Activated gamma-delta T cell (primary cell): ENCODE measurements around the gene BIRC7.

Experiments
- DNase-seq: peaks from one replicate; lab custom pipeline; 2025; lab: John Stamatoyannopoulos, UW

Gene BIRC7

DNA sequence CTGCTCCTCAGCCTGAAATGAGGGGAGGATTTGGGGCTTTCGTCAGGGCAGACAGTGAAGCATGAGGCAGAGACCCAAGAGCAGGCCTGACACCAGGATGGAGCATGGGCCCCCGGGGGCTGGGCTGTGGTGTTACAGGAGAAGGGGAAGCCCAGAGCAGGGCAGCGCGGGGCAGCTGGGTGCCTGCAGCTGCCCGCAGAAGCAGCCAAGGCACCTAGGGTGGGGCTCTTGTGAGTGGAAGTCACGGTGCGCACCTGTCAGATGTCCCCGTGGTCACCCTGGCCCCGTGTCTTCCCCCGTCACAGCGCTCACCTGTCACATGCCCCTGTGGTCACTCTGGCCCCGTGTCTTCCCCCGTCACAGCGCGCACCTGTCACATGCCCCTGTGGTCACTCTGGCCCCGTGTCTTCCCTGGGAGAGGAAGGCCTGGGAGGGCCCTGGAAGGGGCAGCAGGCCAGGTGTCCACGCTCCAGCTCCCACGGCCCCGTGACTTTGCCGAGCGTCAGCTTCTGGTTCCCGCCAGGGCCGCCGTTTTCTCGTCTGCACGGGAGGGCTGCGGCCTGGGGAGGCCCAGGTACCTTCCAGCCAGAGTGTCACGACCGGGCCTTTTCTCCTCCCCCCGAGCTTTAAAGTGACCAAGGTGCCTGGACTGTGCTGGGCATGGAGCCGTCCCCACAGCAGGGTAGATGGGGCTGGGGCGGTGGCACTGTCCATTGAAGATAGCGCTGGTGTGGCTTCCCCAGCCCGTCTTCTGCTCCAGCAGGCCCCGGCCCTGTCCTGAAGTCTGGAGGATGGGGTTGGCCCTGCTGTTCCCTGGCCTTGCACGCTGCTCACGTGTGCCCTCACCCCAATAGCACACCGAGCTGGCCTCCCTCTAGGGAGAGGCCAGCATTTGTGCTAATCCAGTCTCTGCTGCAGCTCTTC is 46.3 kb downstream of the BIRC7 start:
- DNase-seq = no peak

DNA sequence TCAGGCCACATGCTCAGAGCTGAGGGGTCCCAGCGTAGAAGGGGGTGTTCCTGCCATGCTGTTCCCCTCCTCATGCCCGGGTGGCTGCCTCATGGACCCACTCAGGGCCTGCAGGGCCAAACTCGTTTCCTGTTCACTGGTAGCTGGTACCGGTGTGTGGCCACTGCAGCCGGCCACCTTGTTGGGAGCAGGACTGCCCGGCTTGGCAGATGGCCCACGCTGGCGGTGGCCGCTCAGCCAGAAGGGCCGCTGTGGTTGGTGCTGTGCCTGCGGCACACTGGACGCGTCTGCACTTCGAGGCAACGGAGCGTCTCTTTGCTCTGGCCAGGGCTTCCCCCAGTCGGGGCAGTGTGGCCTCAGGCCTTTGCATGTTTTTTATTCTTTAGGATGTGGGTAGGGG is 47.2 kb downstream of the BIRC7 start:
- no peak for DNase-seq

DNA sequence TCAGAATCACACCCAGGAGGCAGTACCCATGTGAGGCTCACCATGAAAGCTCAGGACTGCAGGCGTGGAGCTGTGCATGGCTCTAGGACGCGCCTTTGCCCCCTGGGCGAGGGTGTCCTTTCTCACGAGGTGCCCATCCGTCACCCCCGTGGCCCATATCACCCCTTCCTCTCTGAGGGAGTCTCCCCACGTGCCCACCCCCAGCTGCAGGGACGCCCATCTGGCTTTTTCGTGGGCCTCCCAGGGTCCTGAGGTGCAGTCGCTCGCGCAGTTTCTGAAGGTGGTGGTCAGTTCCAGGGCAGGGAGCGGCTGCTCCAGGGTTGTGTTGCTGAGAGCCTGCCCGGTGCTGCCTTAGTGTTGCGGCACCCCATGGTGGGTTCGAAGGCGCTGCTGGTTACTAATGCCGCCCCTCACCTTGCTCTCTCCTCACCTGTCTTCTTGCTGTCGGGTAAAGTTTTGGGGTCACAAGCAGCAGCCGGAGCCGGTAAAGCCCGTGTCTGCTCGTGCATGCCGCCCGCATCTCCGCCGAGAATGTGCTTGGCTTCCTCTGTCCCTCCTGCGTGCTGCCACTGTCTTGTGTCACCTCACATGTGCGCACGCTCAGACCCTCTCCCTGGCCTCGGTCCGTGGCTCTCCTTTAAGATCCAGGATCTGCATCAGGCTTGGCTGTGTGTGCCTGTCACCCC is 47.8 kb downstream of the BIRC7 start:
- no peak for DNase-seq

DNA sequence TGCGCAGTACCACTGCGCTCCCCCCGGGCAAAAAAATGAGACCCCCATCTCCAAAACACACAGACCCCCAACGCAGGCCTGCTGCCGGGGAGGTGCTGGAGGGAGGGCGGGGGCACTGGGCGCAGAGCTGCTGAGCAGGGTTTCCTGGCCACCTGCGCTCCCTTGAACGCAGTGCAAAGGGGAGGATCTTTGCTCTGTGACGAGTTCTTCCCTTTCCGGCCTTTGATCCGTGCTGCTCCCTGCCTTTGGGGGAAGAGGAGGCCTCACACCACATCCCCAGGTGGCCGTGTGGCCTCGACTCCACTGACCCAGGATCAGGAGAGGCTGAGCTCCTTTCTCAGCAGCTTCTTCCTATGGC is 48.4 kb downstream of the BIRC7 start:
- no peak for DNase-seq

DNA sequence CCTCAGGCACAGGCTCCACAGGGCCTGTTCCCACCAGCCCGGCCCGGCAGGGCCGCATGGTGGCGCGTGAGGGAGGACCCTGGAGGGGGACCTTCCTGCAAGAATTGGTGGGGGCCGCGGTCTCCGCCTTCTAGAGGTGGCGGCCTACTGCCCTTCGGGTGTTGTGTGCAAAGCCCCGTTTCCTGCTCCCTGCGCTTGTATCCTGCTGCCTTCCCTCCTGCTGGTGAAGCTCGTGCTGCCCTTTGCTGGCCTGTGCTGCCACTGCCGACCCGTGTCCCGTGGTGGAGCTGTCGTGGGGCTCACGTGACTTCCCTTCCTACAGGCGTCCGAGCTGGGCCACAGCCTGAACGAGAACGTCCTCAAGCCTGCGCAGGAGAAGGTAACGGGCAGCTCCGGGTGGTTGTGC is 48.8 kb downstream of the BIRC7 start:
- DNase-seq = no peak

DNA sequence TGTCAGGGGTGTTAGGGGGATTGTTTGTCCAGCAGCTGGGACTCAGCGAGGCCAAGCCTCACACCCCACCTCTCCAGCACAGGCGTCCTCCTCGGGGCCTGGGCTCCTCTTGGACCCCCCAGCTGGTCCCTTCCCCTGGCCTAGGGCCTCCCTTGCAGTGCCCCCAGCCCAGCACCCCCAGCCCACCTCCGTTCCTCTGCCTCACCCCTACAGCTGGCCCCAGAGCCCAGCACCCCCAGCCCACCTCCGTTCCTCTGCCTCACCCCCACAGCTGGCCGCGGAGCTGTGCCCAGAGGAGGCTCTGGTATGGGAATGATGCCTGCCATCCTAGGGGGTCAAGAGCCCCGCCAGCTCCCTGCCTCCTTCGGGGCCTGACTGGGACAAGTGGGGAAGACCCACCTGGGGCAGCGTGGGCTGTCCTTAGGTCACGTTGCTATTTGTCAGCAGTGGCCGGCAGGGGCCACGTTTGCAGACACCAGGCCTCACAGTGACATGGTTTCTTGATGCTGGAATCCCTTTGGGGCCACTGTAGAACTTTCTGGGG is 49.3 kb downstream of the BIRC7 start:
- no peak for DNase-seq

DNA sequence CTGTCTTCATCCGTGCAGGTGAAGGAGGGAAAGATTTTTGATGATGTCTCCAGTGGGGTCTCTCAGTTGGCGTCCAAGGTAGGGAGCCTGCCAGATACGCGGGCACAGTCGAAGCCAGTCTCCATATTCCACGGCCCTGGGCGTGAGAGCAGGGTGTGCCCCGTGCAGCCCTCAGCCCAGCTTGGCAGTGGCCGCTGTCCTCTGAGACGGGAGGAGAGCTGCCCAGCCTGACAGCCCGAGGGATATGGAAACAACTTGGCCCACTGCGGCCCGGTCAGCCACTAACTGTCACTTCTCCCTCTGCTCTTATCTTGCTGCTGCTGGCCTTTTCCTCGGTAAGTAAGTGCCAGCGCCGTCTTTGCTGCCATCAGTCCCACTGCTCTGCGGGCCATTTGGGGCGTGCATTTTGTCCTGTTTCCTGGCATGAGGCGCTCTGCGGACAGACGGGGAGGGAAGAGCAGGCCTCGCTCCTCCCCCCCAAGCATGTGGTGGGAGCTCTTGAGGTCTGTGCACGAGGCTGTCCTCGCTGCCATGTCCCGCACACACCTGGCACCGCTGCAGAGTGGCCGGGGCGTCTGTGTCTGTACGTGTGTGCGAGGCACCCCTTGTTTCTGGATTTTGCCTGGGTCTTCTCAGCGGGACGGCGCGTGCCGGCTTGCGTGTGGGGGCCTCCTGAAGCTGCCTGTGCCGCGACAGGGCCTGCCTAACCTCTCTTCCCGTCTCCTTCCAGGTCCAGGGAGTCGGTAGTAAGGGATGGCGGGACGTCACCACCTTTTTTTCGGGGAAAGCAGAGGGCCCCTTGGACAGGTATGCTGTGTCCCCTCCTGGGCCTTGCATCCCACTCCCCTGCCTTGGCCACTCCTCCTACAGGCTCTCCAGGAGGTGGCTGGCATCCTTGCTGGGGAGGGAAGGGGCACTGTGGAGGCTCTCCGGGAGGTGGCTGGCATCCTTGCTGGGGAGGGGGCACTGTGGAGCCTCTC is 50.2 kb downstream of the BIRC7 start:
- no peak for DNase-seq

DNA sequence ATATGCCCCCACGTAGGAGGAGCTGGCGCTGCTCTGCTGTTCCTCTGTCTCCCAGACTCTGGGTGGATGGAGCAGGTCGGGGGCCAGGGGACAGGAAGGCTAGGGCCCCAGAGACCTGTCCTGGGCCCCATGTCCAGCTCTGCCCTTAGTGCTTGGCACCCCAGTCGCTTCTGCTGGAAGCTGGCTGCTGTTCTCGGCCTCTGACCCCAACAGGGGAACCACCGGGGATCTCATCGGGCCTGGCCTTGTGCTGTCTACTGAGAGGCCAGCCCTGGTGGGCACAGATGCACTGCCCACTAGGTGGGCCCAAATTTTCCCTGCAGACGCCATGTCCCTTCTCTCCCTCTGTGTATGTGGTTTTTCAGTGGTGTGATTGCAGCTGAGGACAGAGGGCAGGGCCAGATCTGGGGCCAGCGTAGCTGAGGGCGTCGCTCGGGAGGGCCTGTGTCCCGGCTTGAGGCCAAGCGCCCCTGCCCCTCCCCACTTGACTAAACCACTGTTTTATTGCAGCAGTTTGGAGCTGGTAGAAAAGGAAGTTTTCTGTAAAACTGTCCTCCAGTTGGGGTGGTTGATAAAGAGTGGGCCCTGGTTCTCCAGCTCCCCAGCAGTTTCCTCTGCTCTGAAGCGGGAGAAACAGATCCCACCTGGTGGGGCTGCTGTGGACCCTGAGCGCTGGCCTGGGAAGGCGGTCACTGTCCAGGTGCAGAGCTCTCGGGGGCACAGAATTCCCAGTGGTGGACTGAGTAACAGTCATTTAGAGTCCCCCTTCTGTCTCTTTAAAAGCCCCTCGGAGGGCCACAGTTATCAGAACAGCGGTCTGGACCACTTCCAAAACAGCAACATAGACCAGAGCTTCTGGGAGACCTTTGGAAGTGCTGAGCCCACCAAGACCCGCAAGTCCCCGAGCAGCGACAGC is 51.3 kb downstream of the BIRC7 start:
- no peak for DNase-seq

DNA sequence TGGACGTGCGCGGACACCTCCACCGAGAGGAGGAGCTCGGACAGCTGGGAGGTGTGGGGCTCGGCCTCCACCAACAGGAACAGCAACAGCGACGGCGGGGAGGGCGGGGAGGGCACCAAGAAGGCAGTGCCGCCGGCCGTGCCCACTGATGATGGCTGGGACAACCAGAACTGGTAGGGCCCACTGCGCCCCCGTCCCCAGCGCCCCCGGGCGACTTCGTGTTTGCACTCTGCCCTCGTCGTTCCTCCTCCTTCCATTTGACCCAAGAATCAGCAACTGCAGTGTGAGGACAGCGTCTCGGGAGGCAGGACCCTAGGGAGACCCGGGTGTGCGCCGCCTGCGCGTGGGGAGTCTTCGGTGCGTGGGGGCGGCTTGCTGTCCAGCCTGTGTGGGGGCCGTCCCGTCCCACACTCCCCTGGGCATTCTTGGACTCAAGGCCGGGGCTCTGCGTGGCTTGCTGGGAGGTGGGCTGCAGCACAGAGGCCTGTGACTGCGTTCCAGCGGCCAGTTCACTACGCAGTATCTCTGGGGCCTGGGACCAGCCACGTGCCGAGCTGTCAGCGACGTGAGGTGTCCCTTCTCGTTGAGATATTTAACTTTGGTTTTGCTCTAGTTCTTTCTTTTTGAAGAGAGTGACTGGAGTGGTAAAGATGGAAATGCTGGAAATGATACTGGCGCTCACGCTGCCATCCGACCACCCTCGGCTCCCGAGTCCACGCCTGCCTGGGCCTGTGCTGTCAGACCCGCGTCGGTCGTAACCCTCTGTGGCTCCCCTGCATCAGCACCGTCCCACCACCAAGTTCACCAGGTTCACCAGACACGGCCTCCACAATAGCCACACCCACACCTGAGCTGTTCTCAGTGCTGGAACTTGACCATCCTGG is 52.2 kb downstream of the BIRC7 start:
- no peak for DNase-seq

DNA sequence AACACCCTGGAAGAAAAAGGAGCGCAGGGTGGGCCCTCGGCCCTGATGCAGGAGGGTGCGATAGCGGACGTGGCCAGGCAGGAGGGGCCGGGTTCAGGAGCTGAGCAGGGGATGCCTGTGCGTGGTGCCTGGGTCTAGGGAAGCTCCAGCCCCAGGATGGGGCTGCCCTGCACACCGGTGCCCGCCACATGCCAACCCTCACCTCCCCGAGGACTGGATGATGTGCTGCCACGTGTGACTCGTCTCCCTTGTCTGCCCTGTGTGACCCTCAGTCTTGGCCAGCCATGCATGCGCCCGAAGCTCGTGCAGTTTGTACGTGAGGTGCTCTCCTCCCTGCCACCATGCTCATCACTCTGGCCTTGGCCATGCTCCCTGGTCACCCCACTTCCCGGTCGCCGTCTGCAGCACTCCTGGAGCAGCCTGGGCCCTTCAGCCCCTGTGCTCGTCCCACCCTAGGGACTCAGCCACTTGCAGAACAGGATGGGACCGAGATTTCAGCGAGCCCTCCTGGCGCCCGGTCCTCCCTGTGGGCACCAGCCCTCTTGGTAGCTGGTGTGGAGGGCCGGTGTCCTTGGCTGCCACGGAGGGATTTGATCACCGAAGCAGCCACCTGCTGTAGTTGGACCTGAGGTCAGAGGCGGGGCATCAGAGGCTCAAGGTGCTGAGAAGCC is 53.0 kb downstream of the BIRC7 start:
- no peak for DNase-seq

DNA sequence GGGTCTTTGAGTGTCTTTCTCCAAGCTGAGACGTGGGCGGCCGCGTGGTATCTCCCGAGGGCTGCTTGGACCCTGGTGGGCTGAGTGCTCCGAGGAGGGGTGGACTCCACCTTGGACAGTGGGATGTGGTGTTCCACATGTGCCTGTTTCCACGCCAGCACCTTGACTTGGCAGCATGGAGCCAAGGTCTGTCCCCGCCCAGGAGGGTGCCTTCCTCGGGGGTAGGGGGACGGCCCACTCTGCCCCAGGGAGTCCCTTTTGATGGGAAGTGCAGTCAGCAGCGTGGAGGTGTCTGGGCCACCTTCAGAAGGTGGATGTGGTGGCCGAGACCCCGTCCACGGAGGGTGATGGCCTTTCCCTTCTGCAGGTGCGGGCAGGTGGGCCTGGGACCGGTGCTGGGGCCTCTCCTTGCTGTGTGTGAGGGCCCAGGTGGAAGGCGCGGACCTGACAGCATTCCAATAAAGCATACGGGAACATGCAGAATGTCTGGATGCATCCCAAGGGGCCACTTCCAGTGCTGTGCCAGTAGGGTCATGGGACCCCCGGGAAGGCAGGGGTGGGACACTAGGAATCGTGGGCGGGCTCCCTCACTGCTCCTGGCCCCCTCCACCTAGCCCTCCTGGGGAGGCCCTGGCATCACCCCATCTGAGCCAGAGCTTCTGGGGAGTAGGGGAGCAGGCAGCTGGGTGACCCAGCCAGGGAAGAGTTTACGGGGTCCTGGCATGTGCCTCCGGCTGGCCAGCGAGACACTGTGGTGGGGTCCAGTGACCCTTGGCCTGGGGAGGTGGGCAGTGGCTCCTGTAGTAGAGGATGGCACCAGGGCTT is 53.8 kb downstream of the BIRC7 start:
- no peak for DNase-seq
